CD4-positive, alpha-beta T cell treated with Interleukin-4 for 1 hour (primary cell): ENCODE data around the gene PALS2.

Experiments
- DNase-seq, 2 donors: peaks; one replicate each; pipeline ENCODE4 v3.0.0-alpha.2; 2020 to 2022

The PALS2 gene, protein sequence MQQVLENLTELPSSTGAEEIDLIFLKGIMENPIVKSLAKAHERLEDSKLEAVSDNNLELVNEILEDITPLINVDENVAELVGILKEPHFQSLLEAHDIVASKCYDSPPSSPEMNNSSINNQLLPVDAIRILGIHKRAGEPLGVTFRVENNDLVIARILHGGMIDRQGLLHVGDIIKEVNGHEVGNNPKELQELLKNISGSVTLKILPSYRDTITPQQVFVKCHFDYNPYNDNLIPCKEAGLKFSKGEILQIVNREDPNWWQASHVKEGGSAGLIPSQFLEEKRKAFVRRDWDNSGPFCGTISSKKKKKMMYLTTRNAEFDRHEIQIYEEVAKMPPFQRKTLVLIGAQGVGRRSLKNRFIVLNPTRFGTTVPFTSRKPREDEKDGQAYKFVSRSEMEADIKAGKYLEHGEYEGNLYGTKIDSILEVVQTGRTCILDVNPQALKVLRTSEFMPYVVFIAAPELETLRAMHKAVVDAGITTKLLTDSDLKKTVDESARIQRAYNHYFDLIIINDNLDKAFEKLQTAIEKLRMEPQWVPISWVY

GRCh38 chr7:24572997-24573553, at the start of gene PALS2:
Gene PALS2, plus strand, starts transcription at chr7:24573452. Its CDS starts 50,216 bp downstream, at chr7:24623668.
- peak; percentile 87 to 88 for DNase-seq

DNA sequence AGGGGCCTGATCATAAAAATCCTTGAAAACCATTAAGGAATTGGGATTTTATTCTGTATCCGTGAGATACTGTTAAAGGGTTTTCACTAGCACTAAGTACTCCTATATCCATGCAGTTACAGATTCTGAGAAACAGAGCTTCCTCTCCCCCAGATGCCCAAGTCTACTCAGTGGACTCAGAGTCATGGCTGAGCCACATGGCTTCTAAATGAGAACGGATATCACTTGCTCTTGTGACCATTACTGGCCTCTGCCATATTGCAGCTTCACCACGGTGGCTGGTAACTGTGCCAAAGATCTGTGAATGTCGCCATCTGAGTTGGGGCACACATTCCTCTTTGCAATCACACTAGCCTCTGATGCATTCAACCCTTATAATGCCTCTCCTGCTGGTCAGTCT, 42.0 kb upstream of the PALS2 start:
- DNase-seq: no peak

- DNase-seq: no peak
Measured at GRCh38 chr7:24536682-24537081, 36.6 kb upstream of the PALS2 start.

GRCh38 chr7:24540956-24541355, 32.3 kb upstream of the PALS2 start:
- DNase-seq: no peak

DNA sequence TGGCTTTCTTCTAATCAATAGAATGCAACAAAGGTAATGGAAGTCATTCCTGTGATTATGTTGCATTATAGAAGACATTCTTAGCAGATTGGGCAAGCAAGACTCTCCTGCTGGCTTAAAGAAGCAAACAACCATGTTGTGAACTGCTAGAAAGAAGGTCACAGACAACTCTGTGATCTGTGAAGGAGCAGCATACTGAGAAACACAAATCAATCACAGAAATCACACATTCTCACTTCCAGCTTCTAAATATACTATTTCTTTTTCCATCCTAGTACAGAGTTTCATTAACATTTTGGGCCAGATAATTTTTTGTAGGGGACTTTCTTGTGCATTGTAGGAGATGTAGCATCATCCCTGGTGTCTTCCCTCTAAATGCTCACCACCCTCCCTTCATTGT, 28.0 kb upstream of the PALS2 start:
- DNase-seq: no peak

- no peak for DNase-seq
Measured at GRCh38 chr7:24548390-24548789, 24.9 kb upstream of the PALS2 start.

GRCh38 chr7:24549991-24550390, 23.3 kb upstream of the PALS2 start:
- no peak for DNase-seq

GRCh38 chr7:24555184-24555583, 18.1 kb upstream of the PALS2 start:
- DNase-seq: no peak

GRCh38 chr7:24555719-24556118, 17.5 kb upstream of the PALS2 start:
- DNase-seq: no peak

DNA sequence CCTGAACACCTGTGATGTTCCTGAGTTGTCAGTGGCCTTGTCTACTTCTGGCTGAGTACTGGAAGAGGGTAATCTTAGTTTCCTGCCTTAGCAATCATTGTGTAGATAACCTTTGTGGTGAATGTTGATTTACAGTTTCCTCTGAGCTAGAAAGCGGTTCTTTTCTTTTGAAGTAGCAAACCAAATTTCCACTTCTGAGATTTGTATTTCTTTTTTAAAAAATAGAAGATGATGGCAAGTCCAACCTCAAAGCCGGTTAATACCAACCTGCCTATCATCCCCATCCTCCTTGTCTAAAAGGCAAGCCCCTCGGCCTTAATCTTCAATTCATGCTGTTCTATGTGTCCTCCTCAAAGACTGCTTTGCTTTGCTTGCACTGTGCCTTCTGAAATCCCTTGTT, 12.5 kb upstream of the PALS2 start:
- peak in 1 of 2 donors; percentile 28 for DNase-seq

DNA sequence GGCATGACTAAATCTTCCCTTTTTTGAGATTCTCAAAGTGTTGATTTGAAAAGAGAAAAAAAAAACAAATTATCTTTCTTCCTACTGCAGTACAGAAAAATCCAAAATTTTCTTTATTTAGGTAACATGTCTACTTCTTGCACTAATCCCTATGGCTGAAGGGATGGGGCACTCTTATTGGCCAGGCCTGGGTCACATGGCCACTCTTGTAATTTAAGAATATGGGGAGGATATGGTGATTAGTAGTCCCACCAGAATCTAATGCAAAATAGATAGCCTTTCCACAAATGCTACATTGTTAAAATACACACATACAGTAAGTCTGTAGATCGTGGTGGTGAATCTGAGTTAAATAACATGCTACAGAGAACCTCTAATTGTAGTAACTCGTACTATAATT, 7.0 kb upstream of the PALS2 start:
- no peak for DNase-seq

DNA sequence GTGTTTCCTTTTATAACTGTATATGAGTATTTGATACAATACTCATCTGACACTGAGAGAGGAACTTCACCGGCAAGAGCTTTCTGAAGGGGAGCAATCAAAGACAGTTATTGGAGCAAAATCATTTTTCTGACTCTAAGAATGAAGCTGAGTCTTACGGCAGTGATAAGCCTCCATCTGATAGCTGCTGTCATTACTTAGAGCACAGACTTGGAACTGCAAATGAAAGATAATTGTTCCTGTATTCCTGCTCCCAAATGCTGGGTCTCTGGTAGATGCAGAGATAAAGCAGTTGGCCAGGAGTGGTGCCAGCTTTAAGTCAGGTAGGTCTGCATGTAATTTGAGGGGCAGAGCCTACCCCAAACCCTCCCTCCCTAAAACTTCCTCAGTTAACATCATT, 2.3 kb upstream of the PALS2 start:
- DNase-seq: no peak

DNA sequence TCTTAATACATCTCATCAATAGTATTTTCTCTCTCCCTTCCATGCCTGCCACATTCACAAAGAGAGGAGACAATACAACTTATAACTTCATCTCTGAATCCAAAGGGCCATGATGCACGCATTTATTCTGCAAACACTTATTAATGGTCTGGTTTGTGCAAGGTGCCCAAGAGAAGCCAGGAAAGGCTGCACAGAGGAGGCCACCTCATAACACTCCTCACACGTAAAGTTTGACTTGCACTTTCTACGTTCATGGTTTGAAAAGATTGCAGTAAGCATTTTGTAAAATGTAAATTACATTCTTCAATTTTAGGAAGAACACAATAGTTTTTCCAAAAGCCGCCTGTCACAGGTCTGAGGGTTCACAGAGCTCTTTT, 1.2 kb upstream of the PALS2 start:
- no peak for DNase-seq

DNA sequence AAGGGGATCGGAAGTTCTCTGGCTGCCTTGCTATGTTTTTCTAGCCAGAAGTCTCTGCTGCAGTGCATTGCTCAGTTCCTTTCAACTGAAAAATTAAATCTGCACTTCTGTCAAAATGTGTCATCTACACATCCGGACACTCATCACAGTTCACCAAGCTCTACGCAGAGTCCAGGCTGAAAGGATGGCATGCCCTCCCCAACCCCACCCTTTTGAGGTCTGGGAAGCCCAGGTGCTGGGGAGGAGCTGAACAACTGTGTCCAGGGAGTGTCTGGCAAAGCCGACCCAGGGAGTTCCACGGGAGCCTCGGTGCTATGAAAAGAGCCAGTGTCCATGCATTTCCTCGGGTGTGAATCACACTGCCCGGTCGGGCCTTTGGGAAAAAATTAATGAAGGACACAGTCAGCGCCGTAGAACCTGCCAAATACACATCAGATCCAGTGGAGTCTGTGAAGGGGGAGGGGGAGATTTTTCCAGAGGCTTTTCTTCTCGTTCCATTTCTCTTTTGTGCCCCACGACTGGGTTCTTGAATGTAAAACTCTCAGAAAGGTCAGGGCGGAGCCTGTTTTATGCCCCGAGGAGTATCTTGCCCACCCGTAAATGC, 757 bp upstream of the PALS2 start:
- peak; percentile 11 to 38 for DNase-seq

DNA sequence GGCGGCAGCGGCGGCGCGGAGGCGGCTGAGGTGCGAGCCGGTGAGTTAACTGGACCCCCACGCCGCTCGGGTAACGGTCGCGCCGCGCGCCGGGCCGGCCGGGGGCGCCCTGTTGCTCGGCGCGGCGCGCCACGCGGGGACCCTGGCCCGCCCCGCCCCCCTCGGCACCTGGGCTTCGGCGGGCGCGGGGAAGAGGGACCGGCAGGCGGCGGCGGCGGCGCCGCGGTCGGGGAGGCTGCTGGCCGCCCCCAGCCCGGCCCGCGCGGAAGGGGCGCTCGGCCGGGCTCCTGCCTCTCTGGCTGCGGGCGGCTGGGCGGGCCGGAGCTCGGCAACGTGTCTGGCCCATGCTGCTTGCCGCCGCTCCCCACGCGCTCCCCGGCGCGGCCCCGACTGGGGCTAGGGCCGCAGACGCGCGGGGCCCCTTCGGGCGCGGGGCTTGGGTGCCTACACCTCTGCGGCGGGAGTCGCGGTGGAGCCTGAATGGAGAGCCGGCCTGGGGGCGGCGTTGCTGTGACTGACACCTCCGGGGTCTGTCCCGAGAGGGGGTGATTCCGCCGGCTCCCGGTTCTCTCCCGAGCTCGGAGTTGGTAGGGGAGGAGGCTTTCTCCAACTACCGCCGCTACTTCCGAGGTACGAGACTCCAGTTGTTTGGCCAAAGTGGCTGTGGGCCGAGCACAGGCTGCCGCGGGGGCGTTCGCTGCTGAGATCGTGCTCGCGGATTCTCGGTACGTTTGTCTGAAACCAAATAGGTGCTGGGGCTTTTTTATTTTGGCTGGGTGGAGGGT, 494 bp downstream of the PALS2 start:
- peak; percentile 15 to 35 for DNase-seq

DNA sequence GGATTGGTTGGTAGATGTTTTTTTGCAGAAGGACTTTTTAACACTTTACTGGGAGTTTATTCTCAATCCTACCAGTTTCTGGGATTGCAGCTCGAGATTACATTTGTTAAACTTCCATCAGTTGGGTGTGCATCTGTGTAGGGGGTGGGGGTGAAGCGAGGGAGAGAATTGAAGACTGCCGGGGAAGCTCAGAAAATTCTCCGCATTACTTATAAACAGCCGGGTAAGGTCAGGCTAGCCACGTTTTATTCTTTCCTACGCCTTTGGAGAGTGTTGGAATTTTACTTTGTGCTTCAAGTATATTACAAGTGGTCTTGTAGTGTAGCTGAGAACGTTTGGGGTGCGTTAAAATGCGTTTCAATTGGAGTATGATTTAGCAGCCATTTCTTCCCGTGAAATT, 1.1 kb downstream of the PALS2 start:
- DNase-seq: no peak

DNA sequence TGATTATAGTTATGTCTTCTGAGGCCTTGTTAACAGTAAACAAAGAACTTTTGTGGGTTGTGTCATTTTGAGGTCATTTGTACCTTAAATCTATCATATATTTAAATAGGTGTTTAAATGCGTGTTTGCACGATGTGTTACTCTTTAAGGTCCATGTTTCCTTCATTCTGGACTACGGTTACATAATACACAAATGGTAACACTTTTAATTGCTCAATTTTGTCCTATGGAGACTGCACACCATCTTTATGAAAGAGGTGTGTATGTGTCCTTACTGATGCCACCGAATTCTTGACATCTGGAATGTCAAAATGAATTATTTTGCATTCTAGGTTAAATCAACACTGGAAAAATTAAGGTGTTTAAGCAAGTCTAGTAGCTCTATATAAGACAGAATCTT, 1.7 kb downstream of the PALS2 start:
- no peak for DNase-seq

GRCh38 chr7:24576171-24577025, 3.1 kb downstream of the PALS2 start:
- DNase-seq: peak in 1 of 2 donors; percentile 53

DNA sequence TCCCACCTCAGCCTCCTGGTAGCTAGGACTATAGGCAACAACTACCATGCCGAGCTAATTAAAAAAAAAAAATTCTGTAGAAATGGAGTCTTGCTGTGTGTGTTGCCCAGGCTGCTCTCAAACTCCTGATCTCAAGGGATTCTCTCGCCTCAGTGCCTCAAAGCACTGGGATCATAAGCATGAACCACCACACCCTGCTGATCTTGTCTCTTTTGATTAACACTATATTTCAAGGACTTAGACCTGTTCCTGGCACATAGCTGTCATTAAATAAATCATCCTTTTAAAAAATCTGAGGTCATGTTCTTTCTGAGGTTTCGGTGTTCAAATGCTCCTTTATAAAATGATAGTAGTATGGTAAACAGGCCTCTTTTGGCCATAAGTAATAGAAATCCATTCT, 4.8 kb downstream of the PALS2 start:
- DNase-seq: no peak

DNA sequence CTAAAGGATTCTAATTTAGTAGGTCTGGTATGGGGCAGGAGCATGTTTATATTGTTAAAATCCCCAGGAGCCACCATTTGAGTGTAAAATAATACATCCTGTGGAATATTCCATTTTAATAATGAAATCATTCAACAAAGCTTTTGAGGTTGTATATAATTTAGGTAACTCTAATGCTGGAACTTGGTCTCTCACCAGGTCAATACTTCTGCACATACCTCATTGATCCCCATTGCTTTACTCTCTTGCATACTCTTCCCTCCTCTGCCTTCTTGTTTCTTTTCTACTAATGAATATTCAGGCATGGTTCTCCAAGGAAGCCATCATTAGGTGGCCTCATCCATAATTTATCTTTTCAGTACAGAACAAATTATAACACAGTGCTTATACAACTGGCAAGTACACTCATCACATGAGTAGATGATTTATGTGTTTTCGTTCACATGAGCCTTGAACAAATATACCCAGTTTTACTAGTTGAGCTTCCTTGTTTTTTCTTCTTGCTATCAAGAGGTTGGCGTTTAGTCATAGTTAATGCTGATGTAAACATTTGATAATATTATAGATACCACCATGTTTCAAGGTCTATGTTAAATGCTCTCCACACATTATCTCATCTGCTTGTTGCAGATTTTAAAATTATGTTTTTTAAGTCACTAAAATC, 7.2 kb downstream of the PALS2 start:
- DNase-seq: no peak

GRCh38 chr7:24582166-24582565, 8.9 kb downstream of the PALS2 start:
- DNase-seq: no peak

DNA sequence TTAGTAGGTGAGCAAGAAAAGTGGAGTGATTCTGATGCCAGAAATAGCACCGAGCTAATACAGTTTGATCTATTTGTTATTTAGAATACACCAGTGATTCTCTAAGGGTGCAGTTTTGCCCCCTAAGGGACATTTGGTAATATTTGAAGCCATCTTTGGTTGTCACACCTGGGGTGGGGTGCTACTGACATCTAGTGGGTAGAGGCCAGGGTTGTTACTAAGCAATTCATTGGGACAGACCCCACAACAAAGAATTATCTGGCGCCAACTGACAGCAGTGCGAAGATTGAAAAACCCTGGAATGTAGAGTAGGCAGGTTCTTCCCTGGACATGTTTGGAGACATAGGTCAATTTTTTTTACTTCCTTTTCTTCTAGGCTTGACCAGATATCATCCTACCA, 14.6 kb downstream of the PALS2 start:
- DNase-seq: peak; percentile 50 to 69
